IMR-90 (cell line): ENCODE measurements around the gene SLC25A21. TPM values are rescaled to one million over a fixed set of nuclear protein-coding genes. Genes with fewer than 3 reads are reported as not detected.
"Not testable (repeated sequence)": the region's sequence is repeated elsewhere in the genome, so short reads cannot be mapped to it uniquely, and the experiment has no call there.

Experiments
- ATAC-seq: fragments of 200-7000 bp; cut with Tn5 transposase; 2 replicates; pipeline ENCODE4 v1.9.1; 2020; ENCODE audit warnings: low read depth, mild to moderate bottlenecking, moderate library complexity
- BruUV-seq: library from RNA; stranded (reverse); fragments of 400-500 nt; replicated peaks from 2 replicates; lab custom pipeline; 2021; lab: Mats Ljungman, UMichigan
- CTCF ChIA-PET: fragments of 300-600 bp; formaldehyde crosslinking; extraction: SDS; loops from one replicate; lab custom pipeline; 2021; ENCODE audit warnings: antibody characterized with exemption; lab: Yijun Ruan, JAX
- POLR2A ChIA-PET: fragments of 300-600 bp; sonication (Branson Sonifier 250); formaldehyde crosslinking; loops from one replicate; lab custom pipeline; 2022; ENCODE audit warnings: antibody characterized with exemption; ENCODE audit not compliant: unreplicated experiment; lab: Charles Lee
- DNase-seq: peaks from one replicate; pipeline ENCODE4 v3.0.0; 2013
- H2AFZ ChIP-seq: replicated peaks from 2 replicates; pipeline ENCODE3; 2013; ENCODE audit warnings: low read length, mild to moderate bottlenecking; ENCODE audit not compliant: poor library complexity
- H2AK5ac ChIP-seq: 2 replicates; pipeline ENCODE4 v1.6.1; 2013; ENCODE audit warnings: low read depth, low read length, inconsistent platforms
- H2AK9ac ChIP-seq: replicated peaks from 2 replicates; pipeline ENCODE3; 2013; ENCODE audit warnings: mild to moderate bottlenecking, low read depth, low read length, moderate library complexity; ENCODE audit not compliant: poor library complexity
- H2BK120ac ChIP-seq: 2 replicates; pipeline ENCODE4 v1.6.1; 2013; ENCODE audit warnings: low read depth, low read length, inconsistent platforms
- H2BK15ac ChIP-seq: 3 replicates; pipeline ENCODE4 v1.6.1; 2013; ENCODE audit warnings: low read depth, low read length, inconsistent platforms
- H2BK20ac ChIP-seq: 2 replicates; pipeline ENCODE4 v1.6.1; 2013; ENCODE audit warnings: low read depth, mild to moderate bottlenecking, inconsistent platforms, low read length, moderate library complexity
- H2BK5ac ChIP-seq: 2 replicates; pipeline ENCODE4 v1.6.1; 2013; ENCODE audit warnings: mild to moderate bottlenecking, low read depth, low read length, inconsistent platforms; ENCODE audit not compliant: poor library complexity, severe bottlenecking
- H3K14ac ChIP-seq: replicated peaks from 2 replicates; pipeline ENCODE4 v1.6.1; 2013; ENCODE audit warnings: low read depth, low read length, inconsistent platforms
- H3K18ac ChIP-seq: 2 replicates; pipeline ENCODE4 v1.6.1; 2013; ENCODE audit warnings: low read depth, low read length, control low read depth
- H3K23ac ChIP-seq: 2 replicates; pipeline ENCODE4 v1.6.1; 2013; ENCODE audit warnings: low read depth, low read length, inconsistent platforms
- H3K27ac ChIP-seq: 2 replicates; pipeline ENCODE4 v1.5.1; 2013; ENCODE audit warnings: mild to moderate bottlenecking, control low read depth, low read length; ENCODE audit not compliant: insufficient read depth
- H3K27me3 ChIP-seq: 2 replicates; pipeline ENCODE4 v1.6.1; 2013; ENCODE audit warnings: low read length; ENCODE audit not compliant: control insufficient read depth, insufficient read depth
- H3K36me3 ChIP-seq: 2 replicates; pipeline ENCODE4 v1.6.1; 2013; ENCODE audit warnings: low read length, mixed read lengths; ENCODE audit not compliant: control insufficient read depth, insufficient read depth
- H3K4ac ChIP-seq: 2 replicates; pipeline ENCODE4 v1.6.1; 2013; ENCODE audit warnings: low read depth, low read length, inconsistent platforms
- H3K4me1 ChIP-seq: 2 replicates; pipeline ENCODE4 v1.6.1; 2013; ENCODE audit warnings: low read length, mixed read lengths; ENCODE audit not compliant: control insufficient read depth, insufficient read depth
- H3K4me2 ChIP-seq: 2 replicates; pipeline ENCODE4 v1.6.1; 2013; ENCODE audit warnings: low read depth, mild to moderate bottlenecking, control low read depth, low read length, moderate library complexity
- H3K4me3 ChIP-seq: 2 replicates; pipeline ENCODE4 v1.5.1; 2013; ENCODE audit warnings: low read depth, mild to moderate bottlenecking, control low read depth, low read length, moderate library complexity; ENCODE audit not compliant: insufficient read depth
- H3K56ac ChIP-seq: 2 replicates; pipeline ENCODE4 v1.6.1; 2013; ENCODE audit warnings: low read length, inconsistent platforms; ENCODE audit not compliant: insufficient read depth; ENCODE audit errors: extremely low read depth
- H3K79me1 ChIP-seq, 2 experiments: 2 replicates each; pipeline ENCODE4 v1.6.1; 2013; ENCODE audit warnings: low read length in 2 of 2, inconsistent platforms in 1 of 2, low read depth in 1 of 2
- H3K9ac ChIP-seq: 2 replicates; pipeline ENCODE4 v1.6.1; 2013; ENCODE audit warnings: low read depth, low read length, control low read depth
- H3K9me1 ChIP-seq: 2 replicates; pipeline ENCODE4 v1.6.1; 2013; ENCODE audit warnings: low read length, inconsistent platforms; ENCODE audit not compliant: insufficient read depth
- H3K9me3 ChIP-seq: 2 replicates; pipeline ENCODE4 v1.6.1; 2013; ENCODE audit warnings: low read length; ENCODE audit not compliant: control insufficient read depth, insufficient read depth
- H4K20me1 ChIP-seq: 2 replicates; pipeline ENCODE4 v1.6.1; 2013; ENCODE audit warnings: low read length, inconsistent platforms; ENCODE audit not compliant: insufficient read depth
- H4K5ac ChIP-seq: 2 replicates; pipeline ENCODE4 v1.6.1; 2013; ENCODE audit warnings: mild to moderate bottlenecking, low read depth, low read length, control low read depth
- H4K8ac ChIP-seq, 2 experiments: 2 replicates each; pipeline ENCODE4 v1.6.1; 2013; ENCODE audit warnings: low read depth in 2 of 2, low read length in 2 of 2, control low read depth in 1 of 2, inconsistent platforms in 1 of 2
- H4K91ac ChIP-seq: 2 replicates; pipeline ENCODE4 v1.6.1; 2013; ENCODE audit warnings: low read depth, low read length, inconsistent platforms; ENCODE audit not compliant: insufficient read depth
- MAFK ChIP-seq: IDR thresholded peaks from 2 replicates; pipeline ENCODE4 v1.6.1; 2012; ENCODE audit warnings: low read depth, low read length, improper control_type of control experiment
- SMC3 ChIP-seq: fragments of 150-350 bp; IDR thresholded peaks from 2 replicates; pipeline ENCODE4 v1.6.1; 2016; ENCODE audit warnings: low read depth, mild to moderate bottlenecking, antibody characterized with exemption, low read length, moderate library complexity
- WGBS, 2 experiments: methylation state at CpG; one replicate each; pipeline versions ENCODE4 v1.1.5 to v1.1.7; 2013; ENCODE audit warnings: missing lambda C conversion rate in 2 of 2; ENCODE audit not compliant: insufficient read length in 1 of 2; ENCODE audit errors: extremely low coverage in 2 of 2; 5-methylcytosine and 5-hydroxymethylcytosine counted together
- dilution Hi-C: fragments of 300-500 bp; cut with HindIII; formaldehyde crosslinking; loops from one replicate; pipeline ENCODE4 v1.14.3; 2018; ENCODE audit warnings: low sequenced_read_pairs; ENCODE audit not compliant: unreplicated experiment
- in situ Hi-C: fragments of 300-500 bp; cut with MboI; formaldehyde crosslinking; loops from 3 replicates; pipeline ENCODE4 v1.14.3; 2019; ENCODE audit warnings: low sequenced_read_pairs, inconsistent platforms, mixed read lengths
- intact Hi-C: fragments of 100-400 bp; cut with micrococcal nuclease; formaldehyde crosslinking; loops from 2 replicates; pipeline ENCODE4 v1.10.0; 2022
- polyA plus RNA-seq, 3 experiments: library from polyadenylated mRNA; depleted of rRNA; stranded (reverse); fragments of >200 nt; gene quantifications; 2 replicates each; pipeline ENCODE4 v1.2.3, GENCODE V29; 2012; ENCODE audit warnings: low replicate concordance in 1 of 3
- total RNA-seq: library from RNA; depleted of rRNA; stranded (reverse); fragments of >200 nt; gene quantifications from 2 replicates; pipeline ENCODE4 v1.2.3, GENCODE V29; 2012

Gene SLC25A21
- total and polyA plus RNA-seq, 2 of the 4 experiments (the other 2 are of a cell fraction): 0.62 to 0.90 TPM

- no peaks in the 10 kb centered on the region for H3K27me3 ChIP-seq
- 0 out of 2 replicates have a peak, but pooled peaks cover 5% of the 10 kb centered on the region for H3K9me1 ChIP-seq
- H4K91ac ChIP-seq: no peak overlapping the region
- no peak overlapping the region for H3K23ac ChIP-seq
- peaks cover 10 to 22% of the 10 kb centered on the region in 2 experiments; a peak in 3 of 4 replicates for H3K79me1 ChIP-seq
- no peak overlapping the region for H2AK9ac ChIP-seq
- H2BK15ac ChIP-seq: no peak overlapping the region
- dilution Hi-C loops (no loop called here), in situ Hi-C loops (no loop called here), intact Hi-C loops (no loop called here)
- no peak overlapping the region for H4K8ac ChIP-seq
- no peak overlapping the region for H3K18ac ChIP-seq
- no peaks in the 10 kb centered on the region for H3K36me3 ChIP-seq
- ATAC-seq (no peak), DNase-seq (no peak)
- H3K14ac ChIP-seq: no peak overlapping the region
- H2BK120ac ChIP-seq: no peak overlapping the region
- H3K4me3 ChIP-seq: no peak overlapping the region
- ChIA-PET POLR2A (no interaction called here), CTCF (no interaction called here)
- no peak overlapping the region for H2AK5ac ChIP-seq
- peaks cover 7% of the 10 kb centered on the region for H3K9me3 ChIP-seq
- no peak overlapping the region for H2BK5ac ChIP-seq
- no peaks in the 10 kb centered on the region for H3K4me1 ChIP-seq
- H3K4ac ChIP-seq: no peak overlapping the region
- H3K27ac ChIP-seq: no peak overlapping the region
- no peak overlapping the region for H3K56ac ChIP-seq
- WGBS, 2 experiments: 96% methylated on average over 5 of the region's 6 CpGs; no CpG with 5 or more reads in 1 of the 2 experiments
- BruUV-seq: no TSS peak
- H2BK20ac ChIP-seq: no peak overlapping the region
- no peak overlapping the region for H3K9ac ChIP-seq
- no peak for TF ChIP-seq SMC3
- TF ChIP-seq MAFK: 0 out of 2 replicates have a peak, but pooled peaks have one; percentile 11
- H4K20me1 ChIP-seq: no peaks in the 10 kb centered on the region; the same call in 1 of the 2 replicates
- no peak overlapping the region for H3K4me2 ChIP-seq
- no peak overlapping the region for H2AFZ ChIP-seq
- H4K5ac ChIP-seq: no peak overlapping the region
Observed at GRCh38 chr14:37210448-37210847, 38.0 kb upstream of the SLC25A21 start.

GRCh38 chr14:37209617-37210016 is 37.2 kb upstream of the SLC25A21 start:
- H3K4ac ChIP-seq, H2AK9ac ChIP-seq, dilution Hi-C loops, H3K4me2 ChIP-seq, H2BK15ac ChIP-seq, POLR2A ChIA-PET, H3K14ac ChIP-seq, H2BK120ac ChIP-seq, H4K20me1 ChIP-seq, intact Hi-C loops, H3K27me3 ChIP-seq, H2AK5ac ChIP-seq, H3K9me3 ChIP-seq, H3K9ac ChIP-seq, H3K18ac ChIP-seq, H4K5ac ChIP-seq, H3K9me1 ChIP-seq, H3K36me3 ChIP-seq, H3K27ac ChIP-seq, DNase-seq, H3K23ac ChIP-seq, H4K91ac ChIP-seq, H3K56ac ChIP-seq, H2AFZ ChIP-seq, BruUV-seq, H3K4me1 ChIP-seq, H2BK5ac ChIP-seq, H4K8ac ChIP-seq, in situ Hi-C loops, H2BK20ac ChIP-seq, H3K4me3 ChIP-seq, ATAC-seq: not testable (repeated sequence)
- WGBS, 2 experiments: no CpG with 5 or more reads among the region's 2 CpGs
- H3K79me1 ChIP-seq: peaks cover 10 to 22% of the 10 kb centered on the region in 2 experiments; a peak in 3 of 4 replicates
- CTCF ChIA-PET: interaction anchor here (1.4 kb wide), 1 partner anchor 21 kb away, joined by 3 read pairs; no protein-coding TSS in a partner anchor
